HG03354 (cell line): Measurements from ENCODE around the gene PPP1R27.

Experiments
- ATAC-seq: cut with Tn5 transposase; IDR thresholded peaks from one replicate; pipeline ENCODE4 v1.9.1; 2021; ENCODE audit warnings: mild to moderate bottlenecking; ENCODE audit not compliant: unreplicated experiment, poor library complexity, severe bottlenecking

The PPP1R27 gene

GRCh38 chr17:81824595-81824994 lies 10.3 kb downstream of the PPP1R27 start:
- no peak for ATAC-seq

GRCh38 chr17:81823820-81824550 lies 10.9 kb downstream of the PPP1R27 start:
- ATAC-seq: no peak

DNA sequence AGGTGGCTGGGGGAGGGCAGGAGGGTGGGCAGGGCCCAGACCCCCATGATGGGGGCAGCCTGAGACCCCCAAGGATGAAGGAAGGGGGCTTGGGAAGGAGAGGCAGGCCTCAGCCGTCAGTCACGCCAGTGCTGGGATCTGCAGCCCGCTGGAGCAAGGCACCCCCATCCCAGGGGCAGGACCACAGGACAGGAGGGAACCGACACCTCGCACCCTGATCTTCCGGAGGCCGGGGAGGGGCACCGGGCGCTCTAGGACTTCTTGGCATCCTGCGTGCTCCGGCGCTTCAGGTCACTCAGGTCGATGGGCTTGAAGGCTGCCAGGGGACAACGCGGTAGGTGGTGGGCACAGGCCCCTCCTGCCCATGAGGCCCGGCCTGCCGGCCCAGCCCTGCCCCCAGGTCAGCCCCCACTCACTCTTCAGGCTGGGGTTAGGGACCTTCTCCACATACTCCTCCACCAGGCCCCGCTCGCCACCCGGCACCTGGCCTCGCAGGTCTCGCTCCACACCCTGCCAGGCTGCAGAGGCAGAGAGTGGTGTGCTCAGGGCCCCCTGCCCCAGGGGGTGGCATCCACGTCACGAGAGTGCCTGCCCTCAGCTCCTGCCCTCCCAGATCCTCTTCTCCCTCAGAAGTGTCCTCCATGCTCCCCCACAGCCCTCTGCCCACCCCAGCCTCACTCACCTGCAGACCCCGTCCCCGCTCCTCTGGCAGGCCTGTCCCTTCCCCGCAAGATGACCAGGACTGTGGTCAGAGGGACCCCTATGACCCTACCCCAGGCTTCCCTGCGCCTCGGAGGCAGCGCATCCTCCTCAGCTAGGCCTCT lies 11.6 kb downstream of the PPP1R27 start:
- no peak for ATAC-seq

GRCh38 chr17:81822312-81822637 lies 12.6 kb downstream of the PPP1R27 start:
- no peak for ATAC-seq

DNA sequence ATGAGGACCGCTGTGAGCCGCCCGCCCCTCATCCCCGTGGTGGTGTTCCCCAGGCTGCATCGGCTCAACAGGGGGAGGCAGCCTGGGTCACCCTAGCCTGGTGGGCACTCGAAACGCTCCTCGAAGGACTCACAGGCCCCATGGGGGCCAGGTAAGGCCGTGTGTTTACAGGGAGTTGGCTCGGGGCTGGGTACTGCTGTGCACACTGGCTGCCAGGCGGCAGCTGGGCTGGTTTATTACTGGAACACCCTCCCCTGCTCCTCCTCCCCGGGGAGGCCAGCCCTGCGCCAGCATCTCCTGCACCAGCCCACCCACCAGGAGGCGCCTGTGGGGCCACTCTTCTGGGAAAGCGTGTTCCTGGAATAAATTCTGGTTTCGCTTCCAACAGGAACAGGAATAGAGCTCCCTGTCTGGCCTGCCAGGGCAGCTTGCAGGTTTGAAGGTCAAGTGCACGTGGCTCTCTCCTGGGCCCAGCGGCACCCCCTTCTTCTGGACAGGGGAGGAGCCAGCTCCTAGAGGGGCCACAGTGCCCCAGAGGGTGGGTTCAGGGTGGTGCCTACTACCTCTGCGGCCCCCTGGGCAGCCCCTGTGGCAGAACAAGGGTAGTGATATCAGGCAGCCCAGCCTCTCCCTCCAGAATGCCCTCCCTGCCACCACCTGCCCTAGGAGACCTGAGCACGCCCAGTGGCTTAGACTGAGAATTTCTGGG lies 13.1 kb downstream of the PPP1R27 start:
- ATAC-seq: no peak

DNA sequence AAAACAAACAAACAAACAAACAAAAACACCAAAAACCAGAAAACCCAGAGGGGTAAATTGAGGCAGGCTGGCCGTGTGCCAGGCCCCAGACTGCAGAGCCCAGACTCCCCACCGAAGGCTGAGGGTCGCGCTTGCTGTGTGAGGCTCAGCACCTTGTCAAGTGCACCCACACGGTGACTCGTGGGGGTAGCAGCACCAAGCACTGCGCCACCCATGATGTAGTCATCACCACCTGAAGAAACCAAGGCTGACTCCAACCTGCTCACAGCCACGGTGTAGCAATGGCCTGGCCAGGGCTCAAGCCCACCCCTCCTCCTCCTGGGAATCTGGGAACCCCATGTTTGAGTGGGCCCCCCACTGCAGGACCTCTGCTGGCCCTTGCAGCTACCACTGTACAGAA lies 13.7 kb downstream of the PPP1R27 start:
- ATAC-seq: no peak

- no peak for ATAC-seq
Observed at GRCh38 chr17:81819708-81820107, 15.1 kb downstream of the PPP1R27 start.

GRCh38 chr17:81817758-81818147 lies 17.1 kb downstream of the PPP1R27 start:
- ATAC-seq: no peak

DNA sequence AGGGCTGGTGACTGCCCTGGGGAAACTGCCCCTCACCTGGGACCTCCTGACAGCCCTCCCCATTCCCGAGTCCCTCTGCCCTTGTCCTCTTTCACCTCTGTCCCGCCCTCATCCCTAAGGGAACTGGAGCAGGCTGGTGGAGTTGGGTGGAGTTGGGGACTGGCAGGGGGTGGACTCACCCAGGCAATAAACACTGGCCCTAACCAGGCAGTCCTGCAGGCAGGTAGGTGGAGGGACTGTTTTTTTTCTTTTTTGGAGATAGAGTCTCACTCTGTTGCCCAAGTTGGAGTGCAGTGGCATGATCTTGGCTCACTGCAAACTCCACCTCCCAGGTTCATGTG lies 19.2 kb downstream of the PPP1R27 start:
- ATAC-seq: no peak

GRCh38 chr17:81814748-81815645 lies 19.9 kb downstream of the PPP1R27 start:
- ATAC-seq: no peak

GRCh38 chr17:81813861-81814683 lies 20.8 kb downstream of the PPP1R27 start:
- no peak for ATAC-seq

DNA sequence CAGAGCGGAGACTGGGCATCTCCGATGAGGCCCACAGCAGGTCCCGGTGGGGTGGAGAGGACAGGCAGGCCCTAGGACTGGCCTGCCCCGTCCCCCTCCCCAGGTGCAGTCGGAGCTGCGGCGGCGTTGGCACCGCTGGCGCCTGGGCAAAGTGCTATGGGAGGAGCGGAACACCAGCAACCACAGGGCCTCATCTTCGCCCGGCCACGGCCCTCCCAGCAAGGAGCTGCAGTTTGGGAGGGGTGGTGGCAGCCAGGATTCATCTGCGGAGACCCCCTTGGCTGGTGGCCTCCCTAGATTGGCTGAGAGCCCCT lies 21.5 kb downstream of the PPP1R27 start:
- ATAC-seq: no peak

DNA sequence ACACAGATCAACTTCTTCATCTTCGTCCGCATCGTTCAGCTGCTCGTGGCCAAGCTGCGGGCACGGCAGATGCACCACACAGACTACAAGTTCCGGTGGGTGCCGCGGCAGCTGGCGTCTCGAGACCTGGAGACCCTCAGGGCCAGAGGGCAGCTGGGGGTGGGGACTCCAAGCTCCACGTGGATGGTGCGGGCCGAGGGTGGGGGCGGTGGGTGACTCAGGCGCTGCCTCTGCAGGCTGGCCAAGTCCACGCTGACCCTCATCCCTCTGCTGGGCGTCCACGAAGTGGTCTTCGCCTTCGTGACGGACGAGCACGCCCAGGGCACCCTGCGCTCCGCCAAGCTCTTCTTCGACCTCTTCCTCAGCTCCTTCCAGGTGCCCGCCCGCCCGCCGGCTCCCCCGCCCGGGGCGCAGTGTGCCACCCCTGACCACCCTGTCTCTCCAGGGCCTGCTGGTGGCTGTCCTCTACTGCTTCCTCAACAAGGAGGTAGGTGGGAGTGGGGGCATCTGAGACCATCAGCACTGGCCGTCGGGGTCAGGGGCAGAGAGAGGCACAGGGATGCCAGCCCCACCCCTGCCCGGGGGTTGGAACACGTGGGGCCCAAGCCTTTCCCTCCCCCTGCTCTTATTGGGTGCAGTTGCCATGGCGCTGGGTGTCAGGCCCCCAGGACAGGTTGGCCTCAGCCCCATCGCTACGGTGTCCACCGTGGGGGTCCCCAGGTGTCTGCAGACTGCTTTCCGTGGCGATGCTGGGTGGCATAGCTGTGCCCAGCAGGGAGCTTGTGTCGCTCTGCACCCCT lies 22.1 kb downstream of the PPP1R27 start:
- no peak for ATAC-seq

DNA sequence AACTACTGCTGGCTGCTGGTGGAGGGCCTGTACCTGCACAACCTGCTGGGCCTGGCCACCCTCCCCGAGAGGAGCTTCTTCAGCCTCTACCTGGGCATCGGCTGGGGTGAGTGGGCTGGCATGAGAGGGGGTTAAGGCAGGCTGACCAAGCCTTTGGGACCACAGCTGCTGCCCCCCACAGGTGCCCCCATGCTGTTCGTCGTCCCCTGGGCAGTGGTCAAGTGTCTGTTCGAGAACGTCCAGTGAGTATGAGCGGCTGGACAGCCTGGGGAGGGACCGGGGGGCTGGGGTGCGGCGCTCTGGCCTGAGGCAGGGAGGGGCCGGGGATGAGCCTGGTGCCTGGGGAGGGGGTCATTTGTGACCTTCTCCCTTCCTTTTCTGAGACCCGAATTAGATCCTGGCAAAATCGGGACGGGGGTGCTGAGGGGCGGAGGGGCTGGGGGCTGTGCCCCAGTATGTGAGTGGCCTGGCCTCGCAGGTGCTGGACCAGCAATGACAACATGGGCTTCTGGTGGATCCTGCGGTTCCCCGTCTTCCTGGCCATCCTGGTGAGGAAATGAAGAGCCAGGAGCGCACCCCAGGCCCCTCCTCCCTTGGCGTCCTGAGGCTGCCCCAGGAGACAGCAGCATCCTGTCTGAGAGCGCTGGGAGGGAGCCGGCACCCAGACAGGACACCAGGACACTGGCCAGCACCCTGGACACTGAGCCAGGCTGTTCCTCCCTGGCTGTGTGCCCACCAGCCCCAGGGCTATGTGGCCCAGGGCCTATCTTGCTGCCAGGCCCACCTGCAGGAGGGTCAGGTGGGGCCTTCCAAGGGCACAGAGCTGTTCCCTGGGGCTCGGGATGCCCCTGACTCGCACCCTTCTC lies 22.9 kb downstream of the PPP1R27 start:
- no peak for ATAC-seq

DNA sequence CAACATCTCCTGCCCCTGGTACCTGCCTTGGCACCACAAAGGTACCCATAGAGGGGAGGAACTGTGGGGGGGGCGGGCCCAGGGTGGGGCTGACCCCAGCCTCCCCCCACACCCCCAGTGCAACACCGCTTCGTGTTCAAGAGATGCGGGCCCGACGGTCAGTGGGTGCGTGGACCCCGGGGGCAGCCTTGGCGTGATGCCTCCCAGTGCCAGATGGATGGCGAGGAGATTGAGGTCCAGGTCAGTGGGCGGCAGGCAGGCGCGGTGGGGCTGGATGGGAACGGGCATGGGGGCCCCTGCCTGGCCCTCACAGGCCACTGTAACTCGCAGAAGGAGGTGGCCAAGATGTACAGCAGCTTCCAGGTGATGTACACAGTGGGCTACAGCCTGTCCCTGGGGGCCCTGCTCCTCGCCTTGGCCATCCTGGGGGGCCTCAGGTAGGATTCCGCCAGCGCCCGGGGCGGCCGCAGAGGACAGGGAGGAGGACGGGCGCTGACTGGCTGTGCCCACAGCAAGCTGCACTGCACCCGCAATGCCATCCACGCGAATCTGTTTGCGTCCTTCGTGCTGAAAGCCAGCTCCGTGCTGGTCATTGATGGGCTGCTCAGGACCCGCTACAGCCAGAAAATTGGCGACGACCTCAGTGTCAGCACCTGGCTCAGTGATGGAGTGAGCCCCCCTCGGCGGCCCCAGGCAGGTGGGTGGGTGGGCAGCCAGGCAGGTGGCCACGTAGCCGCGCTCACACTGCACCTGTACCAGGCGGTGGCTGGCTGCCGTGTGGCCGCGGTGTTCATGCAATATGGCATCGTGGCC lies 23.8 kb downstream of the PPP1R27 start:
- ATAC-seq: no peak

DNA sequence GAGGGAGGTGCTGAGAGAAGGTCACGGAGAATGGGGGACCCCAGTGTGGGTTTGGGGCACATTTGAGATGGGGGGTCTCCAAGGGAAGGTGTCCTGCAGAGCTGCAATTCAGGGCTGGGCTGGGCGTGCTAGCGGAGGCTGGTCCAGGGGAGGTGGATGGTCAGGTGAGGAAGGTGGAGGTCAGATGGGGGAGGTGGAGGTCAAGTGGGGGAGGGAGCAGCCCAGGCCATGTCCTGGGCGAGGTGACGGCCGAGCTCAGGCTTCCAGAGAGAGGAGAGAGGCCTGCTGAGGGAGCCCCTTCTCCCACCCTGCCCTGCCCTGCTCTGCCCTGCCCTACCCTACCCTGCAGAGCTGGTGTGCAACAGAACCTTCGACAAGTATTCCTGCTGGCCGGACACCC lies 24.4 kb downstream of the PPP1R27 start:
- no peak for ATAC-seq

- no peak for ATAC-seq
Observed at GRCh38 chr17:81809556-81809998, 25.3 kb downstream of the PPP1R27 start.
